ENCODE results near the gene CKLF.
"Not testable (repeated sequence)": the region's sequence is repeated elsewhere in the genome, so short reads cannot be mapped to it uniquely, and the experiment has no call there.

Gene CKLF

DNA sequence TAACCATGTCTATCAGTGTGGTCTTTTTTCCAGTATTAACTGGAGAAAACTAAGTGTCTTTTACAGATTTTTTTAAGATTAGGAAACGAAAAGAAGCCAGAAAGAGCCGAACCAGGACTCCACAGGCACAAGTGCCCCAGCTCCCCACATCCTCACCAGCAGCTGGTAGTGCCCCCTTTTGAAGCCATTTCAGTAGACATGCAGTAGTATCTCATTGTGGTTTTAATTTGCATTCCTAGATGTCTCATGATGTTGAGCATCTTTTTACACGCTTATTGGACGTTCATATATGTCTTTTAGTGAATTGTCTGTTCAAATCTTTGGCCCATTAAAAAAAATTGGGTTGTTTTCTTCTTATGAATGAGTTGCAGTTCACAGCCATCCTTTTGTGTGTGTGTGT lies 47.4 kb downstream of the CKLF start:
- DNase-seq (ENCODE audit: low spot score) = no peak

DNA sequence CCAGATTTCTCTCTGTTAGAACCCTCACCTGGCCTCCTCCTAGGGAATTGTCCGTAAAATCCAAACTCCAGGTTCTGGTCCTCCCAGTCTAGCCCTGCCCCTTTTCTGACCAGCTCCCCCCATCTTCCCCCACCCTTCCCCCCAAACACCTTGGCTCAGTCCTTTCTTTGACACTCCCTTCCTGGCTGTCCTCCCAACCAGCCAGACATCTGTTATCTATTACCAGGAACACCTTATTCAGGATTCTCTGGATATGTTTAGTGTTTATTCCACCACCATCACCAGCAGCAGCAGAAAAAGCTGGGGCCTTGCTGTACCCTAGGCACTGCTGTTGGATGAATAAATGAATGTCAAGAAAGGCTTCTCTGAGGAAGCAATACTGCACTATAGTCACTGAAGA lies 48.1 kb downstream of the CKLF start:
- no peak for DNase-seq (ENCODE audit: low spot score)

DNA sequence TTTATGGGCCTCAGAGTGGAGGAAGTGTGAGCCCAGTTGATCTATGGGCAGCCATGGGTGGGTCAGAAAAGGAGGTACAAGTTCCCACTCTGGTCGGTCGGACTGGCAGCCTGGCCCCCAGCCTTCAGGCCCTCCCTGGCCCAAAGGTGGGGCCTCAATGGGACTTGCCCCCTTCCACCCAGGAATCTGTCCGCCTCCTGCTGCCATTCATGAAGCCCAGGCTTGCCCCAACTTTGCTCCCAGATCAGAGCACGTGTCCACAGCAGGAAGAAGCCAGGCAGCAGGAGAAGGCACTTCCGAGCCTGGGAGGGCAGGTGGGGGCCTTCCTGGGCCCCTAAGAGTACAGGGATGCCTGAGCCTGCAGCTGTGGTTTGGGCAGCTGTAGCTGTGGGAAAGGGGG lies 49.1 kb downstream of the CKLF start:
- DNase-seq (ENCODE audit: low spot score) = no peak

DNA sequence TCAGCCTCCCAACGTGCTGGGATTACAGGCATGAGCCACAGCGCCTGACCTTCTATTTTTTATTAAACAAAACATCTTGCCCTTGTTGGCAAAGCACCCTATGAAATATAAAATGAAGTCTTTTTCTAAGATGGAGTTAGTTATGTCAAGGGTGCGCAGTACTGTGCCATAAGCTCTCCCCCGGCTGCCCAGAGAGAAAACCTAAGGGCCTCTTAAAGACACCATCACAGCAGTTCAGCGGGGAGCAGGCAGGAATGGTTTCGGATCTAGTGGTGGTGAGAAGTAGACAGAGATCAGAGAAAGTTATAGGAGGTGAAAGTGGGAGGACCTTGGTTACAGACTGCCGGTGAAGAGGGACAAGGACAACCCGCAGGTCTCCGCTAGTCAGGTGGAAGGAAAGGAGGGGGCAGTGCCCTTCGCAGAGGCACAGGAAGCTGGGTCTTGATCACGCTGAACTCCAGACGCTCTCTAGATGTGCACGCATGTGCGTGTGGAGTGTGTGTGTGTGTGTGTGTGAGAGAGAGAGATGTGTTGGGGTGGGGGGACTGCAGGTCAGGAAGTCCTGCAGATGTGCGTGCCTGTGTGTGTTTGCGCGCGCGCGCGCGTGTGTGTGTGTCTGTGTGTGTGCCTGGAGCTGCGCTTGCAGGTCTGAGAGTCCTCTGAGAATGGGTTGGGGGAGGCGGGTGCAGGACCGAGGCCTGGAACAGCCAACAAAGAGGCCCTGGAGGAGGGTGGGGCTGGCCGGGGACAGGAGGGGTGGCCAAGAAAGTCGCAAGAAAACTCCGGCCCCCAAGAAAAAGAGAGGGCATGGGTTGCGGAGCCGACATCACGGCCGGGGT lies 51.4 kb downstream of the CKLF start:
- DNase-seq (ENCODE audit: low spot score) = peak; percentile 69

GRCh38 chr16:66604376-66605176 lies 52.2 kb downstream of the CKLF start, which contains the start of gene CMTM3:
Gene CMTM3 (plus strand): TSS chr16:66604704. CDS start chr16:66604806, 102 bp downstream.
- peak; percentile 79 for DNase-seq (ENCODE audit: low spot score)

- DNase-seq (ENCODE audit: low spot score) = peak; percentile 77
Observed at GRCh38 chr16:66605177-66605978, 53.0 kb downstream of the CKLF start.

DNA sequence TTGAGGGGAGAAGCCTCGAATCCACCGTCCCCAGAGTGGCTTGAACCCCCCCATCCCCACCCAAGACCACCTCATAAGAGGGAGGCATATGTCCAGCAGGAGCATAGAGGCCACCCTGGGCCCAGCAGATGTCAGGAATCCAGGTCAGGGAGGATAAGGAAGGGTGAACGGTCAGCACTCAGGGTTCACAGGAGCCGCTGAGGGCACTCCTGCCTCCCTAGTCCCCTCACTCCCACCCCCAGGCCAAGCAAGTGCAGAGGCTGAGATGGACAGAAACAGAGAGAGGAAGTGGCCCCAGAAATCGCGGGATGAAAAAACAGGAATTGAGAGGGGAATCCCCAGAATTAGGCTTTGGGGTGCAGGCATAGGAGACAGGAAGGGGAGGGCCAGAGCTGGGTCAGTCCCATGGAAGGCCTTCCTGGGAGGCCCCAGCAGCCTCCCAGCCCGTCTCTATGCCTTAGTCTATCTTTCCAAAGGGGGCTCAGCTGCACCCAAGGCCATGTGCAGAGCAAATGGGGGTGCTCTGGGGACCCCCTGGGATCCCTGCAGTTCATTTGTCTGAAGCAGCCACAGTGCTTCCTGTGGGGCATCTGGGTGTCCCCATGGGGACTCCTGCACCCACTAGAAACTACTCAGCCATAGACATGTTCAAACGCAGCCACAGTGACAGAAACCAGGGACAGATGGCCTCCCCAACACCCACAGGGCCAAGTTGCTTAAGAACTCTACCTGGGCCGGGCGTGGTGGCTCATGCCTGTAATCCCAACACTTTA lies 53.8 kb downstream of the CKLF start:
- no peak for DNase-seq (ENCODE audit: low spot score)

DNA sequence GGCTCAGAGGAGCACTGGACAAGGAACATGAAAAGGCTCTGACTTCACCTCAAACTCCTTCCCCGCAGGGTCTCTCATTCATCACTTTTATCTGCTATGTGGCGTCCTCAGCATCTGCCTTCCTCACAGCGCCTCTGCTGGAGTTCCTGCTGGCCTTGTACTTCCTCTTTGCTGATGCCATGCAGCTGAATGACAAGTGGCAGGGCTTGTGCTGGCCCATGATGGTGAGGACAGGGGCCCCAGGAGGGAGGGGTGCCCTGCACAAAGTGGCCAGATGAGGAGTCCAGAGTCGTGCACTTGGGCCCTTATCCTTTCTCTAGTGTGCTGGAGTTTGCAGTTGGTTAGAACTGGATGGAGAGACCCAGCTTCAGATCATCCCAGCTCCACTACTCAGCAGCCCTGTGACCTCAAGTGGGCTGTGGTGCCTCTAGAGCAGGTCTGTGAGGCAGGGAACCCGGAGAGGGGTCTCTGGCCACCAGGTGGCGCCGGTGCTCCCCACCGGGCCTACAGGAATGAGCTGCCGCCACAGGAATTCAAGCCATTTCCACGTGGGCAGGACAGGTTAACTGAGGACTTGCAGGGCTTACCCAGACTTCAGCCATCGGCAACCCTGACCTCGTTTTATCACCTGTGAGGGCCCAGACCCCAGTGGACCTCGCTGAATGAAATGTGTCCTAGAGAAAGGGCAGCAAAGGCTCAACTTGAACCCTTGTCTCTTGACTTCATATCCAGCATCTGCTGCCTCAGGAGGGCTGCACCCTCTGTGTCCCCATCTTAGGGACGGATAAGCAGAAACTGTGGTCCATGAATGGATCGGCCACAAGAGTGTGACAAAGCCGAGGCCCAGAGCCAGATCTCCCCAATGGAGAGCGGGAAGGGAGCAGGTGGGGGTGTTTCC lies 56.1 kb downstream of the CKLF start:
- DNase-seq (ENCODE audit: low spot score) = peak; percentile 93

GRCh38 chr16:66609139-66609510 lies 56.7 kb downstream of the CKLF start:
- no peak for DNase-seq (ENCODE audit: low spot score)

GRCh38 chr16:66610111-66610820 lies 57.9 kb downstream of the CKLF start:
- no peak for DNase-seq (ENCODE audit: low spot score)

DNA sequence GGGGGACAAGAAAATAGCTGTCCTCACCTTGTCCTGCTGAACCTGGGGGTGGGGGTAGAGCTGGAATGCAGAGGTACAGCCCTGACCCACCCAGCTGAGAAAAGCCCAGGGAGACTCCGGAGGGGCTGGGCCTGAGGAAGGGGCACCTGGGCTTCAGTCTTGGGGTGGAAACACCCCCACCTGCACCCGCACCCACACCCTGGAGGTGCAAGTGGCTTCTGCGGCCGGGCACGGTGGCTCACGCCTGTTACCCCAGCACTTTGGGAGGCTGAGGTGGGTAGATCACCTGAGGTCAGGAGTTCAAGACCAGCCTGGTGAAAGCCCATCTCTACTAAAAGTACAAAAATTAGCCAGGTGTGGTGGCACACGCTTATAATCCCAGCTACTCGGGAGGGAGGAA lies 59.5 kb downstream of the CKLF start:
- not testable (repeated sequence) for DNase-seq (ENCODE audit: low spot score)

- no peak for DNase-seq (ENCODE audit: low spot score)
Observed at GRCh38 chr16:66612422-66612821, 60.0 kb downstream of the CKLF start.

- DNase-seq (ENCODE audit: low spot score) = no peak
Observed at GRCh38 chr16:66614161-66614802, 61.9 kb downstream of the CKLF start.

All from hepatic stellate cell (primary cell).